GM12874 (cell line): ENCODE data around the gene LGALS7.

ENCODE experiments used
- CTCF ChIP-seq: IDR thresholded peaks from 2 replicates; pipeline ENCODE4 v1.5.1; 2011; ENCODE audit warnings: low read depth, mild to moderate bottlenecking, control low read depth, low read length, moderate library complexity; ENCODE audit not compliant: insufficient read depth

The LGALS7 gene

DNA sequence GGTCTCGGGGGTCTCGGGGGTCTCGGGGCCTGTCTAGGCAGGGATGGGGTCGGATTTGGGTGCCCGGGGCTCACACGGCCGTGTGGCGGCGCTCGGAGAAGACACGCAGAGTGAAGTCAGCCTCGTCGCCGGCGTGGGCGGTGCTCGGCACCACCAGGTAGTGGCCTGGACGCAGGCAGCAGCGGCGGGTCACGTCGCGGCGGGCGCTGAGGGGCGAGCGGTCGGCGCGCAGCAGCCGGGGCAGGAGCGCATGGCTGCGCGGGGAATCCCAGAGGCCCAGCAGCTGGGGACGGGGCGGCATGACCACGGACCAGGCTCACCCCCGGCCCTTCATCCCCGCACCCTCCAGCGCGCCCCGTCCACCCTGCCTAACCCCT is 37.3 kb downstream of the LGALS7 start:
- no peak for TF ChIP-seq CTCF

DNA sequence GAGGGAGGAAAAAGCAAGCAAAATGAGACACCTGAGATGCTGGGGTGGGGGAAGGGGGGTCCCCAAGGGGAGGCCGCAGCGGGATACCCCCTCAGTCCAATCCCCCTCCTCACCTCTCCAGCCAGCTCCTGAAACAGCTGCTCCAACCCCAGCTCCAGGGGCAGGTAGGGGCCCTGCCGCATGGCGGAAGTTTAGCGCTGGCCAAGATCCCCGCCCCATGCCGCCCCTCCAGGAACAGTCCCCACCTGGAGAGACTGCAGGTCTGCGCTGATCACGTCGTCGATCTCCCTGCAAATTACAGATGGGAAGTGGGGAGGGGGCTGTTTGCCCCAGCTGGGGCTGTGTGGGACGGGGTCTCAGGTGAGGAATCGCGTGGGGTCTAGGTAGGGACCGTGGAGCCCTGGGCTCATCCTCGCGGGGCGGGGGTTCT is 38.0 kb downstream of the LGALS7 start:
- no peak for TF ChIP-seq CTCF

DNA sequence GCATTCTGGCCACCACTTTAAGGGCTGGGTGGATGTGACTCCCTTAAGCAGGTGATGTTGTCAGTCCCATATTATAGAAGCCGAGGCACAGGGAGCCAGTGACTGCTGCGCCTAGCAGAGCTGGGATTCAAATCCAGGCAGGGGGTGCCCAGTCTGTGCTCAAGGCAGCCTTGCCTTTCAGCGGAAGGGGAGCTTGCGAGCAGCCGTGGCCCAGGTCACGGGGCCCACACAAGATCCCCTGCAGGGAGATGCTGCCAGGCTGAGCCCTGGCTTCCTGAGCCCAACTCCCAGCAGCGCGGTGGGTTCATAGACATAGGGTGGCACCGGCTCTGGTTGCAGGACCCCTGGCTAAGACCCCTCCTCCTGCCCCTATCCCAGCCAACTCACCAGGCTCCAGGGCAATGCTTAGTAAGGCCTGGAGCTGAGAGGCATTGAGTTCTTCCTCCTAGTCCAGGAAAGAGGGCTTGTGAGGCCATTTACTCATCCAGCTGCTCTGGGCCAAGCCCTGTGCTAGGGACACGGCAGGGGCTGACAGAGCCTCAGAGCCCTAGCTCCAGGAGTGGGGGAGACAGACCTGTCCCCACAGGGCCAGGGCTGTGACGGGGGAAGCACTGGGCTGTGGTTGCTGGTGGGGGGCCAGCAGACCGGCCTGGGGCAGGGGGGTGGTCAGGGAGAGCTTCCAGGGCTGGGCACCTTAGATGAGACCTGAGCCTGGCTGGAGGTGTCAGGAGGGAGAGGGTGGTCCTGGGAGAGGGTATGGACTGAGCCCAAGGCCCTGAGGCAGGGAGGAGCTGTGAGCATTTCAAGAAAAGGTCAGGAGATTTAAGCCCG is 38.7 kb downstream of the LGALS7 start:
- TF ChIP-seq CTCF: no peak

DNA sequence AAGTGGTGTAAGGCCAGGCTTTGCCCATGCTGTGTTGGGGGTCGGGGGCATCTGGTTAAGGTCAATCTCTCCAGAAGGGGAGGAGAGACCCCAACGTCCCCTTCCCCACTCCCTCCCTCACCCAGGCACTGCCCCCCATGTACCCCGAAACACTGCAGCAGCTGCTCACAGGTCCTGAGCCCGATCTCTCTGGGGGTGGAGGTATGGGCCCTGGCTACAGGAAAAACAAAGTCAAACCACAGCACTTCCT is 39.2 kb downstream of the LGALS7 start:
- TF ChIP-seq CTCF: no peak

GRCh38 chr19:38733493-38734175 is 39.7 kb downstream of the LGALS7 start:
- no peak for TF ChIP-seq CTCF

DNA sequence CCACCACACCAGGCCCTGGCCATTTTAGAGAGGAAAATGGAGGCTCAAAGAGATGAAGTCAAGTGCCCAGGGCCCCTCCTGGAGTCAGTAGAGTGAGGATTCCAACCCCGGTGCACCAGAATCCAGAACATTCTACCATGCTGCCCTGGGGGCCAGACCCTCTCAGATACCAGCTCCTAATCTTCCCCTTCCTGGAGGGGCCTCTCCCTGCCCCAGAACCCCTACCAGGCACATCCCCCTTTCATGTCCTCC is 40.1 kb downstream of the LGALS7 start:
- no peak for TF ChIP-seq CTCF

DNA sequence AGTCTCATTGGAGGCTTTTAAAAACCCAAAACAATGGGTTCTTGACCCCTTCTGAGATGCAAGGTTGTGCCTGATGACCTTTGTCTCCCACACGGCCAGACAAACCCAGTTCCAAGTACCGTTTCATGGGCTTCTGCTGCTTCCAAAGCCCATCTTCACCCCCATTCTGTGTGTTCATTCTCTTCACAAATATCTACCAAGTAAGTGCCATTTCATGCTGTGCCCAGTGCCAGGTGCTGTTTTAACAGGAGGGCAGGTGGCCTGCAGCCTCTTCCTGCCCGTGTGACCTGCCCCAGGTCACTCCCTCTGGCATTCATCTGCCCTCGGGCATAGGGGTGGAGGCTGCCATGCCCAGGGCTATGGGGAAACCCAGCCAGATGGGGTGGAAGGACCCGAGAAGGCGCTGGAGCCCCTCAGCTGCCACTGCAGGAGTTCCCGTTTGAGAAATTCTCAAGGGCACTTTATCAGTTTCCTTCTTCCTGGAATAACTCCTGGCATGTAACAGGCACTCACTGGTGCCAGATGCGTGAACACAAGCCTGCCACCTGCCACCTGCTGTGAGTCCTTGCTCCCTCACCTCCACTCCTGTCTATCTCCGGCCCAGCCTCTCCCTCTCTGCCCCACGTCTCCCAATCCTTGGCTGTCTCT is 41.5 kb downstream of the LGALS7 start:
- TF ChIP-seq CTCF: no peak
